Measurements from ENCODE around the gene SMIM17.

GRCh38 chr19:56699552-56699951 is 56.6 kb downstream of the SMIM17 start:
- no peak for TF ChIP-seq SUZ12 (IDR thresholded peaks at IDR 0.05)
- TF ChIP-seq BHLHE40 (IDR thresholded peaks at IDR 0.05; ENCODE audit: borderline replicate concordance), result no peak
- TF ChIP-seq FOXM1 (IDR thresholded peaks at IDR 0.05; ENCODE audit: borderline replicate concordance), result no peak
- TF ChIP-seq LEF1 (IDR thresholded peaks at IDR 0.05; ENCODE audit: borderline replicate concordance), result no peak
- TF ChIP-seq FOXA1 (IDR thresholded peaks at IDR 0.05), result no peak
- no peak for TF ChIP-seq ARNT (IDR thresholded peaks at IDR 0.05)
- TF ChIP-seq TARDBP (IDR thresholded peaks at IDR 0.05), result no peak
- TF ChIP-seq SP1 (IDR thresholded peaks at IDR 0.05), result no peak
- no peak for TF ChIP-seq L3MBTL2 (conservative IDR thresholded peaks at IDR 0.05)
- no peak for TF ChIP-seq FOXK2 (IDR thresholded peaks at IDR 0.05)
- TF ChIP-seq HDGF (IDR thresholded peaks at IDR 0.05; ENCODE audit: borderline replicate concordance), result no peak

Data from HEK293T (cell line).